WERI-Rb-1 (cell line): ENCODE data around the gene CCDC157.

Experiments used
- DNase-seq: peaks from one replicate; pipeline ENCODE4 v3.0.0-alpha.2; 2020
- H3K27ac ChIP-seq: fragments of 250-450 bp; sonication (Bioruptor Pico); 2 replicates; pipeline ENCODE4 v1.5.1; 2020; ENCODE audit warnings: mild to moderate bottlenecking, moderate library complexity
- H3K27me3 ChIP-seq: fragments of 250-450 bp; sonication (Bioruptor Pico); 2 replicates; pipeline ENCODE4 v1.5.1; 2021; ENCODE audit warnings: mild to moderate bottlenecking, low read depth, moderate library complexity; ENCODE audit not compliant: insufficient read depth, severe bottlenecking
- H3K36me3 ChIP-seq: fragments of 250-450 bp; sonication (Bioruptor Pico); 2 replicates; pipeline ENCODE4 v1.5.1; 2020; ENCODE audit warnings: mild to moderate bottlenecking, moderate library complexity
- H3K4me3 ChIP-seq: 2 replicates; pipeline ENCODE4 v1.5.1; 2011; ENCODE audit warnings: low read depth, mild to moderate bottlenecking, control low read depth, low read length
- H3K9me3 ChIP-seq: fragments of 250-450 bp; sonication (Bioruptor Pico); 2 replicates; pipeline ENCODE4 v1.5.1; 2021; ENCODE audit warnings: mild to moderate bottlenecking, moderate library complexity; ENCODE audit not compliant: severe bottlenecking
- CTCF ChIP-seq: IDR thresholded peaks from 2 replicates; pipeline ENCODE4 v1.5.1; 2011; ENCODE audit warnings: low read depth, mild to moderate bottlenecking, control low read depth, inconsistent platforms, low read length

CCDC157 gene

GRCh38 chr22:30356449-30357235, at the start of gene CCDC157, which contains the start of gene SF3A1:
Gene CCDC157, plus strand, starts transcription at chr22:30357007. Its CDS starts 8,994 bp downstream, at chr22:30366001.
Gene SF3A1, minus strand, starts transcription at chr22:30356894. Its CDS starts 102 bp downstream, at chr22:30356792.
- H3K4me3 ChIP-seq = peak within 1 kb of the TSS; percentile 72
- peak; percentile 93 for DNase-seq
- no peak for TF ChIP-seq CTCF
- H3K27me3 ChIP-seq = no peaks in the 10 kb centered on the region
- no peaks in the 10 kb centered on the region for H3K9me3 ChIP-seq
- H3K27ac ChIP-seq = peak within 1 kb of the TSS; percentile 100
- peaks cover 33% of the 10 kb centered on the region for H3K36me3 ChIP-seq

- Histone ChIP-seq H3K27ac (no peak overlapping the region), H3K36me3 (peaks cover 14% of the 10 kb centered on the region), H3K4me3 (no peak overlapping the region), H3K27me3 (no peaks in the 10 kb centered on the region), H3K9me3 (no peaks in the 10 kb centered on the region)
- no peak for DNase-seq
- TF ChIP-seq CTCF = no peak
Observed at GRCh38 chr22:30307041-30307574, 49.7 kb upstream of the CCDC157 start.

- Histone ChIP-seq H3K27me3 (no peaks in the 10 kb centered on the region), H3K27ac (no peak overlapping the region), H3K36me3 (peaks cover 9% of the 10 kb centered on the region), H3K9me3 (no peaks in the 10 kb centered on the region), H3K4me3 (no peak overlapping the region)
- TF ChIP-seq CTCF = no peak
- DNase-seq = no peak
Observed at GRCh38 chr22:30308093-30308492, 48.7 kb upstream of the CCDC157 start.

DNA sequence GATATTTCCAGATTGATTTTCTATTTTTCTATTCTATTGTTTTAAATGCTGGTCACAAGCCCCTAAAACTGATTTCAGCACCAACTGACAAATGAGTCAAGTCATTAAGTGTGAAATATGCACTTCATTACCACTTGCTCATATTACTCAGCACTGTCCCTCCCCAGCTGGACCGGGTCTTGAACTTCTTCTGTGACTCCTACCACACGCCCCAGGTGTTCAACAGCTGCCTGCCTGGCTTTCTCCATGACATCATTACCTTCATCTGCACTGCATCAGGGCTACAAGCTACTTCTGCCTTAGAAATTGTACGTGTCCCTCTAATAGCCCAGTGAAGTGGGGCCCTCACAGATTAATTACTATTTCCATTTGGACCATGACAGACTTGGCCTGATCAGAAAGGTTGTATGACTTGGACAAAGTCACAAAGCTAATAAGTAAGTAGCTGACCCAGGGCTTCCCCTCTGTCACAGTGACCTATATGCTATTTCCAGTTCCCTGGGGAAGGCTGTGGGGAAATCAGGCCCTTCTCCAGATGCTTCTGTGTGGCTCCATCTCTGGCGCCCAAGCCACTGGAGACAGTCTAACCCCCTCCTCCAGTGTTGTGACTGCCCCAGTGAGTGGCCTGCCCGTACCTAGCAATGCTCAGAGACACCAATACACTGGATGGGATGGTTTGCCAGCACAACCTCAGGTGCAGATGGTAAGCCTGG, 48.1 kb upstream of the CCDC157 start:
- no peak for TF ChIP-seq CTCF
- H3K27ac ChIP-seq = no peak overlapping the region

GRCh38 chr22:30309951-30310741, 46.7 kb upstream of the CCDC157 start:
- Histone ChIP-seq H3K27me3 (no peaks in the 10 kb centered on the region), H3K27ac (no peak overlapping the region), H3K36me3 (no peaks in the 10 kb centered on the region; the same call in none of the 2 replicates), H3K9me3 (no peaks in the 10 kb centered on the region), H3K4me3 (no peak overlapping the region)
- DNase-seq = no peak
- no peak for TF ChIP-seq CTCF

More for the DNA sequence above, 48.1 kb upstream of the CCDC157 start:
- no peaks in the 10 kb centered on the region for H3K9me3 ChIP-seq
- DNase-seq = no peak
- peaks cover 3% of the 10 kb centered on the region for H3K36me3 ChIP-seq
- no peak overlapping the region for H3K4me3 ChIP-seq
- H3K27me3 ChIP-seq = no peaks in the 10 kb centered on the region
